GM21423 (cell line): Measurements from ENCODE around the gene DBNDD2.

Experiments used
- ATAC-seq: cut with Tn5 transposase; IDR thresholded peaks from one replicate; pipeline ENCODE4 v1.9.1; 2021; ENCODE audit warnings: mild to moderate bottlenecking, moderate library complexity; ENCODE audit not compliant: unreplicated experiment

The DBNDD2 gene

GRCh38 chr20:45377269-45377668 lies 30.8 kb upstream of the DBNDD2 start:
- no peak for ATAC-seq

- no peak for ATAC-seq
Observed at GRCh38 chr20:45378191-45378590, 29.9 kb upstream of the DBNDD2 start, which contains the start of gene TP53TG5. TSS of gene TP53TG5 (minus strand) at chr20:45378325. CDS start at chr20:45378236, 89 bp downstream.

DNA sequence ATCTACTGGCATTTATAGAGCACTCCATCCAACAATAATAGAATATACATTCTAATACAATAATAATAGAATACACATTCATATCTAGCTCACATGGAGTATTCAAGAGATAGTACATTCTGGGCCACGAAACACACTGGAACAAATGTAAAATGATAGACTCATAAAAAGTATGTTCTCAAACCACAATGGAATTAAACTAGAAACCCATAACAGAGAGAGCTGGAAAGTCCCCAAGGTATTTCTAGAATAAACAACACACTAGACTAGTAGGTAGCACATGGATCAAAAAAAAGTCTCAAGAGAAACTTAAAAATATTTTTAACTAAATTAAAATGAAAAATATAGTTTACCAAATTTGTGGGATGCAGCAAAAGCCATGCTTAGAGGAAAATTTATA lies 20.8 kb upstream of the DBNDD2 start:
- ATAC-seq, result no peak

DNA sequence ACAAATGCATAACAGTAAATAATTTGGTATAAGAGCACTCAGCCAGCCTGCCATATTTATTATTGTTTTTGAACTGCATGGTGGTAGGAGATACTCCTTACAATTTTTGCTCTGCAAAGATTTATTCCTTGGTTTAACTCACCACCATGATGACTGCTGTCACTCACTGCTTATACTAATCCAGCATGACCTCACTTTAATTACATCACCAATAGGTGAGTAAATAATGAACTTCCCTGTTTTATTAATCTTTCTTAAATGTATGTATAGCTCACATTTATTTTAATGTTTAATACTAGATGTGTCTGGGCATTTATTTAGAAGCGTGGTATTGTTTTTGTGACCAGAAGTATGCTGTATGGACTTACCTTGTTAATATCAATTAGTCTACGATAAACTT lies 17.2 kb upstream of the DBNDD2 start:
- ATAC-seq, result no peak

DNA sequence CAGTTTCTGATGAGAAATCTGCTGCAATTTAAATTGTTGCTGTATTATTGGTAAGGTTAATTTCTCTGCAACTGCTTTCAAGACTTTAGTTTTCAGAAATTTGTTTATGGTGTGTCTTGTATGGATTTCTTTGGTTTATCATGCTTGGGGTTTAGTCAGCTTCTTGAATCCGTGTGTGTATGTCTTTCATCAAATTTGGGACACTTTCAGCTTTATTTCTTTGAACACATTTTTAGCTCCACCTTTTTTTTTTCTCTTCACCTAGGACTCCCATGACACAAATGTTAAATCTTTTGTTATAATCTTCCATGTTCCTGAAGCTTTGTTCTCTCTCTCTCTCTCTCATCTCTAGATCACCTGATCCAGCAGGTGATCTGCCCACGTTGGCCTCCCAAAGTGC lies 16.5 kb upstream of the DBNDD2 start:
- no peak for ATAC-seq

GRCh38 chr20:45392733-45393132 lies 15.4 kb upstream of the DBNDD2 start:
- ATAC-seq, result no peak

- no peak for ATAC-seq
Observed at GRCh38 chr20:45394221-45395113, 13.6 kb upstream of the DBNDD2 start.

- no peak for ATAC-seq
Observed at GRCh38 chr20:45395114-45395415, 13.0 kb upstream of the DBNDD2 start.

- no peak for ATAC-seq
Observed at GRCh38 chr20:45399018-45399417, 9.1 kb upstream of the DBNDD2 start.

- ATAC-seq, result no peak
Observed at GRCh38 chr20:45400346-45401031, 7.6 kb upstream of the DBNDD2 start.

GRCh38 chr20:45402946-45403345 lies 5.1 kb upstream of the DBNDD2 start:
- no peak for ATAC-seq

DNA sequence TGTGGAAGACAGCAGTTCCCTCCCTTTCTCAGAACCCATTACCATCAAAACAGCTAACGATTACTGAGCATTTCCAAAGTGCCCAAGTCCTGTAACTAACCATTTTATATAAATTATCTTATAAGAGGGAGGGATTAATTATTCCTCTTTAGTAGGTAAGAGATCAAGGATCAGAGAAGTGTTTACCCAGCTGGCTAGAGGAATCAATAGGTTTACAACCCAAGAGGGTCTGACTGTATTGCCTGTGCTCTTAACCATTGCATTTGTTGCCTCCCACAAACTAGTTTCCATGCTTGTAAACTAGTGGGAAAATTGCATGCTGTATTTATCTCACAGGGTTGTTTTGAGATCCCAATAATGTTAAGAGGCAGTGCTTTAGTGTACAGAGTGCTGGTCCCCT lies 3.7 kb upstream of the DBNDD2 start:
- ATAC-seq, result no peak

- no peak for ATAC-seq
Observed at GRCh38 chr20:45405571-45406259, 2.4 kb upstream of the DBNDD2 start.

DNA sequence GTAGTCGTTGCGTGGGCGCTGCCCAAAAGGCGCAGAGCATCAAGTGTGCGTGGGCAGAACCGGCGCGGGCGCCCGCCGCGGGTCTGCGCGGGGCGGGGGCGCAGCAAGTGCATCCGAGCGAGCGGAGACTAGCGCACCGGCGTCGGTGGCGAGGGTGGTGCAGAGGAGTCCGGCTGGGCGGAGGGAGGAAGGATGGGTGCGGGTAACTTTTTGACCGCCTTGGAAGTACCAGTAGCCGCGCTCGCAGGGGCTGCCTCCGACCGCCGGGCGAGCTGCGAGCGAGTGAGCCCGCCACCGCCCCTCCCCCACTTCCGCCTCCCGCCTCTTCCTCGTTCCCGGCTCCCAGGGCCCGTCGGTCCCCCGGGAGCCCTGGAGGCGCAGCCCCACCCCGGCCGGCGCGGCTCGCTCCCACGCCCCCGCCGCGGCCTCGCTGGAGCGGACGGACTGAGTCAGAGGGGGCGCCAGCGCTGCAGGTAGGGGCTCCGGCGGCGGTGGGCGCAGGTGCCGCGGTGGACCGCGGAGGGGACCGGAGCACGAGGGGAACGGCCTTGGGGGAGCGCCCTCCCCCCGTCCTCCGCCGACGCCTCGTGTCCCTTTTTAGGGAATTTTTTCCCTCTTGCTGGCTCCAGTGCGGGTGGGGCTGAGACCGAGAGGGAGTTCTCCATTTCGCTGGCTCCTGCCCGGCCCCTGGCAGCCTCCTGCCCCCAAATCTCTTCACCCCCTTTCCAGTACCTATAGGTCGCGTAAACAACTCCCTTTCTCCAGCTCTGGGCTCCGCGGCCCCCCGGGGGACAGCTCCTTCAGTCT lies 1.6 kb upstream of the DBNDD2 start:
- ATAC-seq, result no peak

DNA sequence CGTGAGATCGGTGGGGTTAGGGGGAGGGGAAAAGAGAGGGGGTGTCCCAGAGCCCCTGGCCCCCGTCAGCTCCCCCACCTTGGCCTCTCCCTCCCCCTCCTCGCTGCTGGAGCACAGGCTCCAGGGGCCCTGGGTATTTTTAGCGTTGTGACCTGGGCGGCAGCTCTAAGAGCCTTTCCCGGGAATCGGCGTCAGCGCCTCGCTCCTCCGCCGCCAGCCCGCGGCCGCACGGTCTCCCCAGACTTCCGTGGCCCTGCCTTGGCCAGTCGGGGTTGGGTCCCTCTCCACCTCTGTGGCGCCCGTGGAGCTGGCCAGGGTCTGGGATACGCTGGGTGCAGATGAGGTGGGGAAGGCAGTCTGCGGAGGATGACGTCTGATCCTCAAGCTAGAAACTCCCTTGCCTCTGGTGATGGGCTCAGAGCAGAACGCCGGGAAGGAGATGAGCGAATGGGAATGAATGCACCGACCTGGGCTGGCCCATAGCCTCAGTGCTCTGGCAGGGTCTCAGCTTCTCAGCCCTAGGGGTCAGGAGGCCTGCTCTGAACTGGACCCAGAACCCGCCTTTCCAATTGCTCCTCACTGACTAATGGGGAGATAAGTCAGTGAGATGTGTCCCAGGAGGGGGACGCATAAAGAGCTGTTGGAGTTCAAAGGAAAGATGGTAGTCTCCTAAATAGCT lies 883 bp upstream of the DBNDD2 start:
- no peak for ATAC-seq

- ATAC-seq, result no peak
Observed at GRCh38 chr20:45408646-45409213, 641 bp downstream of the DBNDD2 start.

- no peak for ATAC-seq
Observed at GRCh38 chr20:45409521-45410272, 1.6 kb downstream of the DBNDD2 start.

- ATAC-seq, result no peak
Observed at GRCh38 chr20:45410887-45411286, 2.8 kb downstream of the DBNDD2 start.

- ATAC-seq, result no peak
Observed at GRCh38 chr20:45412653-45413052, 4.6 kb downstream of the DBNDD2 start.
